Osteocyte (in vitro differentiated cells): ENCODE data around the gene HK3. TPM values are rescaled to one million over a fixed set of nuclear protein-coding genes. Genes with fewer than 3 reads are reported as not detected.

Experiments
- DNase-seq: peaks from one replicate; pipeline ENCODE4 v3.0.0; 2021; ENCODE audit warnings: mixed read lengths; ENCODE audit not compliant: unreplicated experiment; ENCODE audit errors: extremely low spot score
- H3K27ac Mint-ChIP-seq: one replicate; pipeline ENCODE4 v1.8.0; 2021; ENCODE audit warnings: mild to moderate bottlenecking, mixed read lengths; ENCODE audit not compliant: unreplicated experiment
- H3K27me3 Mint-ChIP-seq: one replicate; pipeline ENCODE4 v1.8.0; 2021; ENCODE audit warnings: mixed read lengths; ENCODE audit not compliant: unreplicated experiment
- H3K36me3 Mint-ChIP-seq: one replicate; pipeline ENCODE4 v1.8.0; 2021; ENCODE audit warnings: mixed read lengths; ENCODE audit not compliant: unreplicated experiment
- H3K4me1 Mint-ChIP-seq: one replicate; pipeline ENCODE4 v1.8.0; 2021; ENCODE audit warnings: mixed read lengths; ENCODE audit not compliant: unreplicated experiment
- H3K4me3 Mint-ChIP-seq: one replicate; pipeline ENCODE4 v1.8.0; 2021; ENCODE audit warnings: mild to moderate bottlenecking, moderate library complexity, mixed read lengths; ENCODE audit not compliant: unreplicated experiment
- H3K9me3 Mint-ChIP-seq: one replicate; pipeline ENCODE4 v1.8.0; 2021; ENCODE audit warnings: mixed read lengths; ENCODE audit not compliant: unreplicated experiment
- CTCF ChIP-seq: fragments of 200-600 bp; sonication (generic); IDR thresholded peaks from 2 replicates; pipeline ENCODE4 v1.5.0; 2021; ENCODE audit warnings: antibody characterized with exemption, mild to moderate bottlenecking, moderate library complexity
- total RNA-seq: library from RNA; stranded (reverse); gene quantifications from 2 replicates; pipeline ENCODE4 v1.2.1, GENCODE V29; 2021

Gene HK3
- total RNA-seq, 1 donor from 2014 or later, result not detected

GRCh38 chr5:176850371-176851245 is 48.5 kb downstream of the HK3 start:
- H3K27ac Mint-ChIP-seq, result no peak overlapping the region
- no peaks in the 10 kb centered on the region for H3K36me3 Mint-ChIP-seq
- no peak overlapping the region for H3K4me3 Mint-ChIP-seq
- peaks cover under 1% of the 10 kb centered on the region for H3K4me1 Mint-ChIP-seq
- H3K9me3 Mint-ChIP-seq, result no peaks in the 10 kb centered on the region
- TF ChIP-seq CTCF, result no peak
- H3K27me3 Mint-ChIP-seq, result peaks cover 4% of the 10 kb centered on the region
- no peak for DNase-seq

GRCh38 chr5:176849611-176850227 is 49.4 kb downstream of the HK3 start:
- no peaks in the 10 kb centered on the region for H3K36me3 Mint-ChIP-seq
- DNase-seq, result no peak
- H3K4me1 Mint-ChIP-seq, result peaks cover 9% of the 10 kb centered on the region
- H3K4me3 Mint-ChIP-seq, result no peak overlapping the region
- no peak overlapping the region for H3K27ac Mint-ChIP-seq
- no peak for TF ChIP-seq CTCF
- peaks cover 4% of the 10 kb centered on the region for H3K27me3 Mint-ChIP-seq
- H3K9me3 Mint-ChIP-seq, result no peaks in the 10 kb centered on the region

- H3K4me3 Mint-ChIP-seq, result no peak overlapping the region
- H3K9me3 Mint-ChIP-seq, result no peaks in the 10 kb centered on the region
- TF ChIP-seq CTCF, result no peak
Measured at GRCh38 chr5:176848651-176849050, 50.5 kb downstream of the HK3 start.

GRCh38 chr5:176847726-176848290 is 51.3 kb downstream of the HK3 start:
- Mint-ChIP-seq H3K4me3 (no peak overlapping the region), H3K9me3 (no peaks in the 10 kb centered on the region), H3K27me3 (peaks cover 4% of the 10 kb centered on the region), H3K36me3 (no peaks in the 10 kb centered on the region), H3K4me1 (peaks cover 10% of the 10 kb centered on the region), H3K27ac (no peak overlapping the region)
- DNase-seq, result no peak
- no peak for TF ChIP-seq CTCF

More at GRCh38 chr5:176848651-176849050, 50.5 kb downstream of the HK3 start:
- H3K4me1 Mint-ChIP-seq, result peaks cover 10% of the 10 kb centered on the region
- no peak overlapping the region for H3K27ac Mint-ChIP-seq
- H3K36me3 Mint-ChIP-seq, result no peaks in the 10 kb centered on the region
- peaks cover 4% of the 10 kb centered on the region for H3K27me3 Mint-ChIP-seq
- DNase-seq, result no peak

GRCh38 chr5:176847148-176847547 is 52.0 kb downstream of the HK3 start:
- no peak for DNase-seq
- TF ChIP-seq CTCF, result no peak
- no peak overlapping the region for H3K27ac Mint-ChIP-seq
- peaks cover 2% of the 10 kb centered on the region for H3K27me3 Mint-ChIP-seq
- H3K4me1 Mint-ChIP-seq, result peaks cover 10% of the 10 kb centered on the region
- no peaks in the 10 kb centered on the region for H3K9me3 Mint-ChIP-seq
- no peak overlapping the region for H3K4me3 Mint-ChIP-seq
- no peaks in the 10 kb centered on the region for H3K36me3 Mint-ChIP-seq
